NCI-H460 (cell line): ENCODE results near the gene GP1BB. TPM values are rescaled to one million over a fixed set of nuclear protein-coding genes. Genes with fewer than 3 reads are reported as not detected.

Experiments
- DNase-seq: peaks from one replicate; pipeline ENCODE4 v3.0.0-alpha.2; 2016; ENCODE audit warnings: low read depth; ENCODE audit errors: extremely low read depth
- total RNA-seq: library from RNA; depleted of rRNA; stranded (reverse); fragments of >200 nt; shearing (Covaris generic); gene quantifications from 2 replicates; pipeline ENCODE4 v1.2.3, GENCODE V29; 2014; rRNA removed

The GP1BB gene
- total RNA-seq, 1 experiment from 2014 or later: 3.9 TPM

DNA sequence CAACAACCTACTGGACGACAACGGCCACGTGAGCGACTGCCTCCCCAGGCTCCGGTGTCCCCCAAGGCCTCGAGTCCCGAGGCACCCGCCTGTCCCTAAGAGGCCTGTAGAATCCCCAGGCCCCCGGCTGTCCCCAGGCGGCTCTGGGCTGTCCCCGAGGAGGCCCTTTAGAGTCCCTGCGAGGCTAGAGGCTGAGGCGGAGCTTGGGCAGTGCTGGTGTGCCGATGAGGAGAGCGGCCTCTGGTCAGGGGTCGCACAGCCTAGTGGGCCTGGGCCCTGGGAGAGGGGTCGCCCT lies 40.9 kb downstream of the GP1BB start:
- DNase-seq: no peak

DNA sequence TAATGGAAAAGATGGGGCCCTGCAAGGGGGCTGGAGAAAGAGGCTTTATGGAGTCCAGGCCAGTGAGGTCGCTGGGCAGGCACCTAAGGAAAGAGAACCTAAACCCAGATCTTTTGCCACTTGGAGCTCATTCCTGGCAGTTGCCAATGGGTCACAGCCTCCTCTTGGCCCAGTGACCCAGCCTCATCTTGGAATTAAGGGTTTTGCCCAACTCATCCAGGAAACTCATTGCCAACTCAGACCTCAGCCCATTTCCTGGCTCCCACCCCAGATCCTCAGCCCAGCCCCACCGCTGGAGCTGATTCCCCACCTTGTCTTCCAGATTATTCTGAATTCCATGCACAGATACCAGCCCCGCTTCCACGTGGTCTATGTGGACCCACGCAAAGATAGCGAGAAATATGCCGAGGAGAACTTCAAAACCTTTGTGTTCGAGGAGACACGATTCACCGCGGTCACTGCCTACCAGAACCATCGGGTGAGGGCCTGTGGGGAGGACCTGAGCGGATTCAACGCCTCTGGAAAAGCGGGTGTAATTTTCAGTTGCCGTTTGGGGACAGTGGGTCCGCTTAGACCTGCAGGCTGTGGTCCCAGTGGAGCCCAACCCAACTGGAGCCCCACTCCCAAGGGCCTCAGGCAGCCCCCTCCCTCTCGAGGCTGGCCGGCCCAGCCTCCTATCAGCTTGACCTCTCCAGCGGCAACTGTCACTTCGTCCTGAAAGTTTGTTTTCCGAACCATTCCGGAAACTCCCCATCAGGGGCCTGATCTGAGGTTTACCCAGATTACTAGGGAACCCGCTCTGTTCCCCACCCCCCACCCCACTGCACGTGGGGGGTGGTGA lies 41.5 kb downstream of the GP1BB start:
- no peak for DNase-seq

DNA sequence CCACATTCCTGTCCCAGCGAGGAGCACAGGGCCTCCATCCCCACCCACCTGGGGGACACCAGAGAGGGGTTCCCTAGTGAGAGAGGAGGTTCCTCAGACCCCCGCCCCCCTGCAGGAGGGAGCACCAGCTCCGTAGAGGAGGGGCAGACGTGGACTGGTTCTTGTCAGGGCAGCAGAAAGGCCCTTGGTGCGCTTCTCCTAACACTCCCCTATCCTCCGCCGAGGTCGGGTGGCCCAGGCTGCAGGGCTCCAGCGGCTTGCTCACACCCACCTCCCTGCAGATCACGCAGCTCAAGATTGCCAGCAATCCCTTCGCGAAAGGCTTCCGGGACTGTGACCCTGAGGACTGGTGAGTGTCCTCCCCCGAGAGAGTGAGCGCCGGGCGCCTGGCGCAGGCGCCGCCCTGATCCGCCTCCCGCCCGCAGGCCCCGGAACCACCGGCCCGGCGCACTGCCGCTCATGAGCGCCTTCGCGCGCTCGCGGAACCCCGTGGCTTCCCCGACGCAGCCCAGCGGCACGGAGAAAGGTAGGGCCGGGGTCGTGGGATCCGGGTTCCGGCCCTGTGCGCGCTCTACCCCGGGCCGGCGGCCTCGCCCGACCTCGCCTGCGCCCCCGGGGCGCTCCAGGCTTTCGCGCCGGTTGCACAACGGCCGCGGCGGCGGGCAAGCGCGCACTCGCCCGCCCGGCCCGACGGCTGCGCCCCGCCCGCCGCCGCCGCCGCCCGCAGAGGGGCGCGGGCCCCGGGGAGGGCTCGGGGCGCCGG lies 42.3 kb downstream of the GP1BB start:
- DNase-seq: no peak

DNA sequence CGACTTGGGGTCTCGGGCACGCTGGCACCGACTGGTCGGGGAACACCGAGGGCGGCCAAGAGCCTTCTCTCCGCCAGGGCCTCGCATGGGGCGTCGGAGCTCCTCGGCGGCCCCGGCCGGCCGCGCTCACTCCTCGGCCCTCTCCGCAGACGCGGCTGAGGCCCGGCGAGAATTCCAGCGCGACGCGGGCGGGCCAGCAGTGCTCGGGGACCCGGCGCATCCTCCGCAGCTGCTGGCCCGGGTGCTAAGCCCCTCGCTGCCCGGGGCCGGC lies 42.8 kb downstream of the GP1BB start:
- DNase-seq: no peak

DNA sequence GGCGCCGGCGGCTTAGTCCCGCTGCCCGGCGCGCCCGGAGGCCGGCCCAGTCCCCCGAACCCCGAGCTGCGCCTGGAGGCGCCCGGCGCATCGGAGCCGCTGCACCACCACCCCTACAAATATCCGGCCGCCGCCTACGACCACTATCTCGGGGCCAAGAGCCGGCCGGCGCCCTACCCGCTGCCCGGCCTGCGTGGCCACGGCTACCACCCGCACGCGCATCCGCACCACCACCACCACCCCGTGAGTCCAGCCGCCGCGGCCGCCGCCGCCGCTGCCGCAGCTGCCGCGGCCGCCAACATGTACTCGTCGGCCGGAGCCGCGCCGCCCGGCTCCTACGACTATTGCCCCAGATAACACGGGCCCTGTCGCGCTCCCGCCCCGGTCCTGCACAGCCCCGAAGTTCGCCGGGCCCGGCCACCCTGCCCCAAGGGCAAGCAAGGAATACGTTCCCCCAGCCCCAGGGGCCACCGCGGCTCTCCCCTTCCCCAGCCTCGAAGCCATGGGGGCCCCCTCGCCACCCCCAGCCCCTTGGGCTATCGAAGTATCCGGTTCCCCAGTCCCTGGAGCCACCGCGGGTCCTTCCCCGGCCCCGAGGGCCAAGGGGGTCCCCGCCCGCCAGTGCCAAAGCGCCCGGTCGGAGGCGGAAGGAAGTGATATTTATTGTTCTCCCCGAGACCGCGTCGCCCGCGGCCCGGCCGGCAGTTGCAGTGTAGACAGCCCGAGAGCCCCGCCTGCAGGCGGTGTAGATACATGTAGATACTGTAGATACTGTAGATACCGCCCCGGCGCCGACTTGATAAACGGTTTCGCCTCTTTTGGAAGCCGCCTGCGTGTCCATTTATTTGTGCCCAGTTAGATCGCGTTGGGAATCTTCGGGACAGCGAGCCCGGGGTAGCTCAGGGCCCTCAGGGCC lies 43.4 kb downstream of the GP1BB start:
- no peak for DNase-seq

DNA sequence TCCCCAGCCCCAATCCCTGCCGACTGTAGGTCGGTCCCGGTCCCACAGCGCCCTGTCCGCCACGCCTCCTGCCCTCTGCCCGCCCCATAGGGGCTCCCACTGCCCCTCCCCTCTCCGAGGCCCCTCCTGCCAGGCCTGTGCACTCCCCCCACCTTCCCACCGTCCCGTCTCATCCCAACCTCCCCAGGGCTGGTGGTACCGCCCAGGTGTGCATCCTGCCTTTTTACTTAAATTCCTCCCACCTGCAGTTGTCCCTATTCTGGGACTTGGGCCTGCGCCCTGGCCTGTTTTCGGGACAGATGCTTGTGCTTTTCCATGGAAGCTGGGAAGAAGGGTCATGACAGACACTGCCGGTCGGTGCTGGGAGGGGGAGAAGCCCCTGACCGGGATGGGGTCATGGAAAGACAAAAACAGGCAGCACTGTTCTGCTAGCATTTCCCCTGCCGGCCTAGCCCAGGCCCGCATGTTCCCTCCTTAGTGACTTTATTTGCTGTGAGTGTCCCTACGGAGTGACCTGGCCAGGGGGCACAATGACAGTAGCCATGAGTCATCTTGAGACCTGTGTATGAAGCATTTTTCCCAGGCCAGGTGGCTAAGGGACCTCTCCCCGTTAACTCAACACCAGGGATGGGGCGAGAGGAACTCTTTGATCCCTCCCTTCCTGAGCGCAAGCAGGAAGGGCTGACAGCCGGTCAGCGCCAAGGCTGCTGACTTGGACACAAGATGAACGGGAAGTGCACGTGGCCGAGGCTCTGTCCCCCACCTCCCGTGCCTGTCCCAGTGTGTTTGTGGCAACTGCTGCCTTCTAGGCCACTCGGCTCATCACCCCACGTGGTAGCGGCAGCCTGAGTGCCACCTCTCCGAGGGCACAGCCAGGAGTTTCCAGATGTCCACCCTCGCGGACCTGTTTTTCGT lies 44.3 kb downstream of the GP1BB start:
- no peak for DNase-seq

DNA sequence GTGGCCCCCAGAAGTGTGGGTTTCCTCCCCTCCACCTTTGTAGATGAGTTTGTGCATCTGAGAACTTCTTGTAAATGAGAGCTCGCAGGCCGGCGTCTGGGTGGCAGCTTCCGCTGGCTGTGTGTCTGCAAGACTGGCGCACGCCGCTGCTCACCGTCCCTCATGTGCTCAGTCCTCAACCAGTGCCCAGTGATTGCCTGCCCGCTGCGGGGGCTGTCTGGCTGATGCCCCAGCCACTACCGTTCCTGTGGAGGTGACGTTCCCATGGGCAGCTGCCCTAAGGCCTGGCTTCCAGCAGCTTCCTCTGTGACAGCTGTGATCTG lies 46.0 kb downstream of the GP1BB start:
- DNase-seq: no peak

DNA sequence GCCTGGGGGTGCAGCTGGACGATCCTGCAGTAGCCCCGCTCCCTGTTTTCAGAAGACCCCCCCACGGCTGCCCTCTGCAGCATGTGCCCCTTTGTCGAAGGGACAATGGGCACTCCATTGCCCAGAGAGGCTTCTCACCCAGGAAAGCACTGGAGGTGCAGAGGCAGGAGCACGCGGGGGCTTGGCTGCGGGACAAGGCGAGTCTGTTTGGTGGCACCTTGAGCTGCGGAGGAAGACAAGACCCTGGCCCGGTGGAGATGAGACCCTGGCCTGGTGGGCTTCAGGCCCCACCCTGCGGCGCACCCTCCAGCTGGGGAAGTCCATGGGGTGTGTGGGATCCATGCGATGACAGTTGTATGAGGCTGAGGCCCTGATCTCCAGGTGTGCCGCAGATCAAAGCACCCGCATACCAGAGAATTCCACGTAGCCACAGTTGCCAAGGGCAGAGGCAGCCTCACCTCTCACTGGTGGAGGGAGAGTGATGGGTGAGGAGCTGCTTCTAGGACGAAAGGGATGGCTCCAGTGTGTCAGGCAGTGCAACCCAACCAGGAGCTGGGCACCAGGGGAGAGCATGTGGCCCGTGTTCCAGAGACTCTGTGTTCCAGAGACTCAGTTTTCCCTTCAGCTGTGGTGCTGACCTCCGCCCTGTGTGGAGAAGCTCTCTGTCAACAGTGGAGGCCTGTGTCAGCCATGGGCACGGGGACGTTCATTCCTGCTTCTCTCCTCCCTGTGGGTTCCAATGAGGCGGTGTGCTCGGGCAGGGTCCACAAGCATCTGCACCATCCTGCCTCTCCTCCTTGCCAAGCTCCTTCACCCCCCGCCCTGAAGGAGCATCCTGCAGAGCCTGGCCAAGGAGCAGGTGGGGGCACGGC lies 47.2 kb downstream of the GP1BB start:
- no peak for DNase-seq

DNA sequence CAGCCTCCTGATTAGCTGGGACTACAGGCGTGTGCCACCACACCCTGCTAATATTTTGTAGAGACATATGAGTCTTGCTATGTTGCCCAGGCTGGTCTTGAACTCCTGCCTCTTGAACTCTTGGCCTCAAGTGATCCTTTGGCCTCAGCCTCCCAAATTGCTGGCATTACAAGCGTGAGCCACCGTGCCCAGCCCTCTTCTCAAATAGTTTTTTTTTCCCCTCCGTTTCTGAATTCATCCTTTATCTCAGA lies 49.0 kb downstream of the GP1BB start:
- DNase-seq: no peak

DNA sequence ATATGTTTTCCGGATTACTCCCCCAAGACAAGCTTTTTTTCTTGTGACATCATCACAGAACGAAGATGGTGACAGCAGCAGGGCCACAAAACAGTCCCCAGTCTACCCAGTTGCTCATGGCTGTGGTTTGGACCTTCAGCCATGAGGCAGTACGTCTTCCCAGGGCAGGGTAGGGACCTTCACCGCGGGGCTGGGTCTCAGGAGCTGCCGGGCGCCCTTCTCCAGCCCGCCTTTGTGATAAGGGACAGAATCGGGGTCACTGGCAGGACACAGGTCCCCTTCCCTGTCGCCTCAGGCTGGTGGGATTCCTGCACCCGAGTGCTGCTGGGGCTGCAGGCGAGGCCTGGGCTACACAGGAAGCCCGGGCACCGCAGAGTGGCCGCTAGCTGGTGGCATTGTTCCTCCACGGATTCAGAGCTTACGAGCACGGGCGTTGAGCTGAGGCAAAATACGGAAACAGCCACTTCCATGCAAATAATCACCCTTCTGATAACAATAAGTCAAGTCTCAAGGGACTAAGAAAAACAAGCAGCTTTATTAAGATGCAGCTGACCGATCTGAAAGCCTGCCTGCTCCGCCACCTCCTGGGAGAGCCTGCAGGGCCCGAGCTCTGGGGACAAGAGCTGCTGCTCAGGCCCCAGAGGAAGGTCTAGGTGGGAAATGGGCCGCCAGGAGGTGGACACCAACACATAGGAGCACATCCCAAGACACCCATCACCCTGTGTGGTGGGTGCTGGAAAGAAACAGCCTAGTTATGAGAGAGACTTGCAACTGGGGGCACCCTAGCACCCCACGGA lies 49.5 kb downstream of the GP1BB start:
- no peak for DNase-seq

DNA sequence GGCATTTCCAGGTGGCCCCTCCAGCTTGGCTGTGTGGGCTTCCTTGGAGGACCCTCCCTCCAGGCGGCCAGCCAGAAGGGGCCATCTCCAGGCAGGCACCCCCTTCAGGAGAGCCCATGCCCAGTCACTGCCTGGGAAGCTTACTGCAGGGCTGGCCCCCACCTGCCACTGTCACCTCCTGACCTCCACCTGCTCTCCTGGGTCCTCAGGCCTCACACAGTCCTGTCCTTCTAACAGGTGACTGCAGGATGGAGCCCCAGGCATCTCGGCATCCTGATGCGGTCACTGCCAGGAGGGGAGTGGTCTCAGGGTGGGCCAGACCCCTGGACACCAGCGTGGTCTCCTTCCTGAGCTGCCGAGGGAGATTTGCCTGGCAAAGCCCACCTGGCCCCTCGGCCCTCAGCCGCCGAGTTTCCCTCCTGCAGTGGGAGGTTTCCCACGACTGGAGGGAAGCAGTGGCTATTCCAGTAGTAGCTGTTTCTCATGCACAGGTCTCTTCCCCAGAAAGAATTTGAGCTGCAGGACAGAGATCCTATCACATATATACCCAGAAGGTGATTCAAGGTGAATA lies 50.2 kb downstream of the GP1BB start:
- no peak for DNase-seq

Other genes starting within 250 kb of the GP1BB start
- gene UFD1, start 244.3 kb upstream of the GP1BB start, total RNA-seq: 49.7 and 56.8 TPM in 2 replicates
- gene CDC45, start 243.6 kb upstream of the GP1BB start, total RNA-seq: 16.3 and 20.9 TPM in 2 replicates
- gene CLDN5, start 199.1 kb upstream of the GP1BB start, total RNA-seq: not detected in 2 replicates
- 11.7 and 17.4 TPM in 2 replicates for gene SEPTIN5, start 9.0 kb upstream of the GP1BB start, total RNA-seq
- 2.6 and 3.3 TPM in 2 replicates for gene TBX1, start 37.2 kb downstream of the GP1BB start, total RNA-seq
- 9.6 and 11.7 TPM in 2 replicates for gene GNB1L, start 131.3 kb downstream of the GP1BB start, total RNA-seq
- gene RTL10, start 131.3 kb downstream of the GP1BB start, total RNA-seq: 12.7 and 13.0 TPM in 2 replicates
- 90.3 and 100 TPM in 2 replicates for gene COMT, start 218.2 kb downstream of the GP1BB start, total RNA-seq
- 36.4 and 38.2 TPM in 2 replicates for gene TXNRD2, start 218.3 kb downstream of the GP1BB start, total RNA-seq